Stimulated activated CD4-positive, alpha-beta T cell treated with anti-CD3 and anti-CD28 coated beads, Interleukin-4, amount 100 ng/mL, for 24 hours (primary cell): ENCODE data around the gene CER1.
"Not testable (repeated sequence)": the region's sequence is repeated elsewhere in the genome, so short reads cannot be mapped to it uniquely, and the experiment has no call there.

Source experiments
- DNase-seq: peaks from one replicate; pipeline ENCODE4 v3.0.0-alpha.2; 2020

Gene CER1

DNA sequence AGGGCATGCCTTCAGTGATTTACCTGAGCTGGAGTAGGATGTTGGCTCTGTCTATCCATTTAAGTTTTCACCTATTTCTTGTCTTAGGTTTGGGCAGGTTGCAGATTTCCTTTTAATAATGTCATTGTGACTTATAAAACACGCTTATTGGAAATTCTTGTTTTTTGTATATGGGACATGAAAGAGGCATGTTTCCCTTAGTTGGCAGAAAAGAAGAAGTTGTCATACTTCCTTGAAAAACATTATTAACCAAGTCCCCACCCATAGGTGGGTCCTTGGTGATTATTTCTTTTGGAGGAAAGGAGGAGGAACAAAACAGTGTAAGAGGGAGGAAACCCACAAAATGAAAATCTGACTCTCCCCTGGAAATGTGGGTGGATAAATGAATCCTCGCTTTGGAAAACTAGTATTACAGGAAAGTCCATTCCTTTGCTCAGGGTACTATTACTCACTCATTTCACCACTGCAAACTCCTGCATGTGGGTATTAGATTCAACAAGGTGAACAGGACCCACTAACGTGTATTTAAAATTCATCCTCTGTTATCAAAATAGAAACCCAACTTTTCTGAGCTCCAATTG lies 9.3 kb downstream of the CER1 start:
- no peak for DNase-seq

DNA sequence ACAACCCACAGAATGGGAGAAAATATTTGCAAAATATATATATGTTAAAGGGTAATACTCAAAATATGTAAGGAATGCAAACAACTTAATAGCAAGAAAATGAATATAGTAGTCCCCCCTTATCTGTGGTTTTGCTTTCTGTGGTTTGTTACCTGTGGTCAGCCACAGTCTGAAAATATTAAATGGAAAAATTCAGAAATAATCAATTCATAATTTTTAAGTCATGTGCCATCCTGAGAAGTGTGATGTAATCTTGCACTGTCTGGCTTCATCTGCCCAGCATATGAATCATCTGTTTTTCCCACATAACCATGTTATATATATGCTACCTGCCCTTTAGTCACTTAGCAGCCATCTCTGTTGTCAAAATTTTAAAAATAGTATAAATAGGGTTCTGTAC lies 11.7 kb downstream of the CER1 start:
- no peak for DNase-seq

DNA sequence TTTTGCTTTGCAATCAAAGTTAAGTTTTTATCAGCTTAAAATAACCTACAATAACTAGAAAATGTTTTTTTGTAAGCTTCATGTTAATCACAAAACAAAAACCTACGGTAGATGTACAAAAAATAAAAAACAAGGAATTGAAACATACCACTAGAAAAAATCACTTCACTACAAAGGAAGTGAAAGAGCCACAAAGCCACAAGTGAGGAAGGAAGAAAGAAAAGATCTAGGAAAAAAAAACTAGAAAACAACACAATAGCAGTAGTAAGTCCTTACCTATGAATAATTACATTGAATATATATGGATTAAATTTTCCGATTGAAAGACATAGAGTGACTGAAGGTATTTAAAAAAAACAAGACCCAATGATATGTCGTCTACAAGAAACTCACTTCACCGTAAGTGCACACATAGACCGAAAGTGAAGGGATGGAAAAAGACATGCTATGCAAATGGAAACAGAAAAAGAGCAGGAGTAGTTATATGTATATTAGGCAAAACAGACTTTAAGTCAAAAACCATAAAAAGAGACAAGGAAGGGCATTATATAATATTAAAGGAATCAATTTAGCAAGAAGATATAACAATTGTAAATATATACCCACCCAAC lies 15.9 kb downstream of the CER1 start:
- no peak for DNase-seq

DNA sequence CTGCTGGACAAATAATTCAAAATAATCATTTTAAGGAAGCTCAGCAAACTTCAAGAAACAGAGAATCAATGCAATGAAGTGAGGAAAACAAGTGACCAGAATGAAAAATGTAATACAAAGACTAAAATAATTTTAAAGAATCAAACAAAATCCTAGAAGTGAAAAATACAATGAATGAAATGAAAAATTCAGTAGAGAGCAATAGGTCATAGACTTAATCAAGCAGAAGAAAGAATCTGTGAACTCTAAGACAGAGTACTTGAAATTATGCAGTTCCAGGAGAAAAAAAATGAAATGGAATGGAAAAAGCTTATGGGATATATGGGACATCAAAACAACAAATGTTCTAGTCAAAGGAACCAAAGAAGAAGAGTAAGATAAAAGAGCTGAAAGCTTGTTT lies 17.5 kb downstream of the CER1 start:
- no peak for DNase-seq

DNA sequence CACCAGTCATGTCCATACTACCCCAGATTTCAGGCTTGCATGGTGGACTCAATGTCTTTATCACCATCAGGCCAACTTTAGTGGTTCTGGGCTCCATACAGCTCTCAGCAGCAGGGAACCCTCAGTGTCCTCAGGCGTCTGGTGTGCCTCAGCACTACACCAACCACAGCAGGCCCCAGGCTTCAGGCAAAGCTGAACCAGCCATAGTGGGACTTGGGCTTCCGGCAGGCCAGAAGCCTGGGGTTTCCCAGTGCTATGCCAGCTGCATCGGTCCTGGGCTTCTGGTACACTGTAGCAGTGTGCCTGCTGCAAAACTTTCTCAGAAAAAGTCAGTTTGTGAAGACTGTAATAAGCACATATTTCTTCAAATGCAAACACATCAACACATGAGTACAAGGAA lies 18.3 kb downstream of the CER1 start:
- no peak for DNase-seq

GRCh38 chr9:14702200-14702720 lies 20.3 kb downstream of the CER1 start:
- DNase-seq: no peak

GRCh38 chr9:14693251-14693861 lies 29.2 kb downstream of the CER1 start, which contains the start of gene ZDHHC21:
TSS of gene ZDHHC21 (minus strand) at chr9:14693432. CDS start at chr9:14674340, 19,092 bp downstream.
- DNase-seq: peak; percentile 53

- DNase-seq: peak; percentile 24
Measured at GRCh38 chr9:14692470-14693250, 29.9 kb downstream of the CER1 start.

DNA sequence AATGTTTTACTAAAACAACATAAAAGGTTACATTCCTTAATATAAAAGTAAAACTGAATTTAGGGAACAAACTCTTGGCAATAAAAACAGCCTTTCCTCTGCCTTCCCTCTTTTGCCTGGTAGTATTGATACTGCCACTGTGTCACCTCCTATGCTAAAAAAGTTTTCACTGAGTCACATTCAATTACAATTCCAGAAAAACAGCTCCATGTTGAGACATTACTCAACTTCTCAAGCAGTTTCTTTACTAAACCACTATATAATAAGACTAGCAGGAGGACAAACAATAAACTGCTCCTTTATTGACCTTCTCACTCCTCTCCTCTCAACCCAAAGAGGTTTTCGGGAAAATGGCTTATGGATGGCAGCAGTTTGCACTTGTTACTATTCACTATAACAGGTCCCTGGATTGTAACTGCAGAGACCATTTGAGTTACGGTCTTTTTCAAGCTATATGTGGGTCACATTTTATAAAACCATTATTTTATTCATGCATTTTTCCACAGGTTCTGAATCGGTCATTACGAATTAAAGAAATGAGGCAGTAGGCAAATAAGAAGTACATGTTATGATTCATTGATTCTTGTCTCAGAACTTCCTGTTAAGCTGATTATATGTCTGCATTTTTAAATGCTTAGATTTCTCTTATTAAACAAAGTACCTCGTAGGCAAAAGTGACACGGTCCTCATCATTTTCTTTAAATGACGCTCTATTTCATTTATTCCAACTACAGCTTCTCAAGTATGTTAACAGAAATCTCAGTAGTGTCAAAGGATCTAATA lies 31.4 kb downstream of the CER1 start:
- DNase-seq: no peak

- DNase-seq: no peak
Measured at GRCh38 chr9:14687042-14687719, 35.4 kb downstream of the CER1 start.

DNA sequence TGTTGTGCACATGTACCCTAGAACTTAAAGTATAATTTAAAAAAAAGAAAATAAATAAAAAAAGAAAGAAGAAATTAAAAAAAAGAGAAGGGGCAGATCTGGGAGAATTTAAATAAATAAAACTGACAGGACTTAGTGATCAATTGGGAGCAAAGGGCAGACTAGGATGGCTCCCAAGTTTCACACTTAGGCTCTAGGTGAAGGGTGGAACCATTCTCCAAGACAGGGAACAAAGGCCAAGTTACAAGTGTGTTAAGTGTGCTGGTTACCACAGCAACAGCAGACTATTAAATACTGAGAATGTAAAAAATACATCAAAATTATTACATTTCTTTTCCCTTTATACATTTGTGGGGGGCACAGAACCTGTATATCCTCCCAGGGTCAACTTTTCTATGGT lies 36.4 kb downstream of the CER1 start:
- no peak for DNase-seq

GRCh38 chr9:14682616-14683015 lies 39.9 kb downstream of the CER1 start:
- not testable (repeated sequence) for DNase-seq

- DNase-seq: no peak
Measured at GRCh38 chr9:14678776-14679175, 43.8 kb downstream of the CER1 start.

DNA sequence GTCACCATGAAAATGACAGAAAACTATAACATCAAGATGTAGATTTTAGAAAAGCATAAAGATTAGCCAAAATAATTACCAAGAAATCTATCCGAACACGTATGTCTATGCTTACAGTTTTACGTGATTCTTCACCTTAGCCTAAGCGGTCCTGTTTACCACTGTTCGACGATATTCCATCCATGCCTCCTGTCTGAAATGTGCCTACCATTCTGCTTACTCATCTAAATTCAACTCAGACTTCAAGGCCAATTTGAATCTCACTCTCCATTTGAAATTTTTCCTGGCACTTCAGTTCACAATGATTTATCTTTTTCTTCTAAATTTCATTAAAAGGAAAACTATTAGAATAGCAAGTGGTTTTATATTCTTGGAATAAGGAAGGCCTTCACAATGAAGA lies 44.7 kb downstream of the CER1 start:
- DNase-seq: no peak

- DNase-seq: no peak
Measured at GRCh38 chr9:14677396-14677795, 45.1 kb downstream of the CER1 start.

- DNase-seq: no peak
Measured at GRCh38 chr9:14674630-14675029, 47.9 kb downstream of the CER1 start.

DNA sequence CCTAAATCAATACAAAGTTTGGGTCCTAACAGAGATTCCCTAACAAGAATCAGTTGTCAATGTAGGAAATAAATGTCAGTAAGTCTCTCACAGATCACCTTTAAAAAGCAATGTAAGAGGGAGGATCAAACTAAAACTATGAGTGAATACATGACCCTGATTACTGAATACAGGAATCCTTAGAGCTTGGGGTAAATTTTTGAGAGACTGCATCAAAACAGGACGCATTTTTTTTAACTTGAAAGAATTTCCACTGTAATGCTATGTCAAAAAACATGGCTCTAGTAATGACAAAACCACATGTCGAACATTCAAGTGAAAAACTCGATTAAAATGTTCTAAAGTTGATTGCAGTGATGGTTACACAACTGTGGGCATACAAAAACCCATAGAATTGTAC lies 51.2 kb downstream of the CER1 start:
- no peak for DNase-seq

- no peak for DNase-seq
Measured at GRCh38 chr9:14670718-14671117, 51.8 kb downstream of the CER1 start.
